ENCODE measurements around the gene CFAP119.

CFAP119 gene

GRCh38 chr16:30710971-30711370, 50.9 kb downstream of the CFAP119 start:
- no peak for DNase-seq (ENCODE audit: low read depth in 2 of 2)

Data from stimulated activated CD8-positive, alpha-beta memory T cell treated with anti-CD3 and anti-CD28 coated beads, Interleukin-15, amount 100 ng/mL, for 4 hours (primary cell).